ENCODE results near the gene SEZ6L2. TPM values are rescaled to one million over a fixed set of nuclear protein-coding genes. Genes with fewer than 3 reads are reported as not detected.

The SEZ6L2 gene
- total RNA-seq, 1 donor from 2014 or later, result 16.3 TPM

DNA sequence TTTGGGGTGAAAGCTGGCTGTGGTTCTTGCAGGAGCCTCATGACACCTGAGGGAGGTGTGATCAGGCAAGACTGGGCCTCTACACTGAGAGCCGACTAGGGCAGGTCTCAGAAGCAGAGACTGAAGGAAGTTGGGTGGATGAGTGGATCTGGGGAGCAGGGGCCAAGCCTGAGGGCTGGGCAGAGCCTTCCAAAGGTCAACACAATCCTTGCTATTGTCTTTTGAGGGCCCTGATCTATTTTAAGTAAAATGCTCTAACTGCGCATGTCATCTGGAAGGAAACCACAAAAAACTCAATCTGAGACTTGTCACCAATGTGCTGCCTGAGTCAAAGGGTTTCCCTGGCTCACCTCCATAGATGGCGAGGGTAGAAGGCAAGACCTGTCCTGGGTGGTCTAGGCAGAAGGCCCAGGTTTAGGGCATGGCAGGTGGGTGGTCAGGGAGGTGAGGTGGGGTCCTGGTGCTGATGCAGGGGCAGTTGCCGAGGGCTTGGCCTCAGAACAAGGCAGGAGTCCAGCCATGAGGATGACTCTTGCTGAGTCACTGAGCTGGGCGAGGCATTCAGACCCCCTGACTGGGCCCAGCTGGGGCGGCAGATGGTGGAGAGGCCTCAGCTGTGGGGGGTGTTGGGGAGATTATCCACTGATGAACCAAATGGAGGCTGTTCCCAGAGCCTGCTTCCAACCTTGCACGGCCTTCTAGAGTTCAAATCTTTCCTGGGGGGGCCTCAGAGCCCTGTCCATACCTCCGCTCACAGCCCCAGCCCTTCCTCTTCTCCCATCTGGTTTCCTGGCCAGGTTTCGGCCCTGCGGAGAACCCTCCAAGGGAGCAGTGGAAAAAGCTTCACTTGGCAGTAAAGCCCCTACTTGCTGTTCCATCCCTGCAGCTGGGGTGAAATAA lies 74.0 kb downstream of the SEZ6L2 start:
- Mint-ChIP-seq H3K27me3 (ENCODE audit: low read depth) (no peaks in the 10 kb centered on the region), H3K36me3 (ENCODE audit: low read depth) (peaks cover 2% of the 10 kb centered on the region), H3K27ac (ENCODE audit: unreplicated experiment) (peak overlapping the region; percentile 81), H3K4me1 (ENCODE audit: low read depth) (peaks cover 60% of the 10 kb centered on the region), H3K9me3 (ENCODE audit: low read depth) (no peaks in the 10 kb centered on the region), H3K4me3 (ENCODE audit: unreplicated experiment) (no peak overlapping the region)
- TF ChIP-seq, protein P1, sequence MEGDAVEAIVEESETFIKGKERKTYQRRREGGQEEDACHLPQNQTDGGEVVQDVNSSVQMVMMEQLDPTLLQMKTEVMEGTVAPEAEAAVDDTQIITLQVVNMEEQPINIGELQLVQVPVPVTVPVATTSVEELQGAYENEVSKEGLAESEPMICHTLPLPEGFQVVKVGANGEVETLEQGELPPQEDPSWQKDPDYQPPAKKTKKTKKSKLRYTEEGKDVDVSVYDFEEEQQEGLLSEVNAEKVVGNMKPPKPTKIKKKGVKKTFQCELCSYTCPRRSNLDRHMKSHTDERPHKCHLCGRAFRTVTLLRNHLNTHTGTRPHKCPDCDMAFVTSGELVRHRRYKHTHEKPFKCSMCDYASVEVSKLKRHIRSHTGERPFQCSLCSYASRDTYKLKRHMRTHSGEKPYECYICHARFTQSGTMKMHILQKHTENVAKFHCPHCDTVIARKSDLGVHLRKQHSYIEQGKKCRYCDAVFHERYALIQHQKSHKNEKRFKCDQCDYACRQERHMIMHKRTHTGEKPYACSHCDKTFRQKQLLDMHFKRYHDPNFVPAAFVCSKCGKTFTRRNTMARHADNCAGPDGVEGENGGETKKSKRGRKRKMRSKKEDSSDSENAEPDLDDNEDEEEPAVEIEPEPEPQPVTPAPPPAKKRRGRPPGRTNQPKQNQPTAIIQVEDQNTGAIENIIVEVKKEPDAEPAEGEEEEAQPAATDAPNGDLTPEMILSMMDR (IDR thresholded peaks at IDR 0.05), result no peak
- no peak for DNase-seq (ENCODE audit: low spot score)

DNA sequence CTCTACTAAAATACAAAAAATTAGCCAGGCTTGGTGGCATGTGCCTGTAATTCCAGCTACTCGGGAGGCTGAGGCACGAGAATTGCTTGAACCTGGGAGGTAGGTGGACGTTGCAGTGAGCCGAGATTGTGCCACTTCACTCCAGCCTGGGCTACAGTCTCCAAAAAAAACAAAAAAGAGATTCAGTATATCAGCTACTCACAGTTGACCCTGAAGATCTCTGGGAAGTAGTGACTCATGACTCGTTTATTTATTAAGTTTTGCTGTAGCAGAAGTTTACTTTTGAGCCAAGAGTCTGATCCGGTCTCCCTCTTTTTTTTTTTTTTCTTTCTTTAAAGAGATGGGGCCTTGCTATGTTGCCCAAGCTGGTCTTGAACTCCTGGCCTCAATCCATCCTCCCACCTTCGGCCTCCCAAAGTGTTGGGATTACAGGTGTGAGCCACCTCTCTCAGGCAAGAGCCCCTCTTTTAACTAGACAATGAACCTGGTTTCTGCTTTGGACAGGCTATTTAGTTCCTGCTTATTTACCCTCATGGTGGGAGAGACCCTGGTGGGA lies 74.7 kb downstream of the SEZ6L2 start:
- Mint-ChIP-seq H3K4me1 (ENCODE audit: low read depth) (peaks cover 66% of the 10 kb centered on the region), H3K27me3 (ENCODE audit: low read depth) (no peaks in the 10 kb centered on the region), H3K36me3 (ENCODE audit: low read depth) (peaks cover under 1% of the 10 kb centered on the region), H3K9me3 (ENCODE audit: low read depth) (no peaks in the 10 kb centered on the region), H3K4me3 (ENCODE audit: unreplicated experiment) (no peak overlapping the region), H3K27ac (ENCODE audit: unreplicated experiment) (peak overlapping the region; percentile 81)
- TF ChIP-seq, protein P1 (IDR thresholded peaks at IDR 0.05), result no peak
- DNase-seq (ENCODE audit: low spot score), result no peak

DNA sequence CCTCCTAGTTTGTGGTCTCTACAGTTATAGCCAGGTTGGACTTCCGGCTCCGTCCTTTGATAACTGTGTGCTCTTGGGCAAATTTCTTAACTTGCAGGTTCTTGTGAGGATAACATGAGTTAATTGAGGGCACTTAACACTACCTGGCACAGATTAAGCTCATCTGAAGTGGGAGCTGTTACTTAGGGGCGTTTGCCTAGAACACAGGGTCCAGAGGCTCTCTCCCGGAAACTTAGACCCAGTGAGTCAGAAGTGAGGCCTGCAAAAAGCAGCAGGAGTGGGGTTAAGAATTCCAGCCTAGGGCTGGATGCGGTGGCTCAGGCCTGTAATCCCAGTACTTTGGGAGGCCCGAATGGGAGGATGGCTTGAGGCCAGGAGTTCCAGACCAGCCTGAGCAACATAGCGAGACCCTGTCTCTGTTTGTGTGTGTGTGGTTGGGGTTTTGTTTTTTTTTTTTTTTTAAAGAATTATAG lies 77.7 kb downstream of the SEZ6L2 start:
- H3K4me3 Mint-ChIP-seq (ENCODE audit: unreplicated experiment), result peak overlapping the region; percentile 92
- DNase-seq (ENCODE audit: low spot score), result no peak
- H3K4me1 Mint-ChIP-seq (ENCODE audit: low read depth), result peaks cover 75% of the 10 kb centered on the region
- H3K9me3 Mint-ChIP-seq (ENCODE audit: low read depth), result no peaks in the 10 kb centered on the region
- H3K27me3 Mint-ChIP-seq (ENCODE audit: low read depth), result no peaks in the 10 kb centered on the region
- TF ChIP-seq, protein P1 (IDR thresholded peaks at IDR 0.05), result no peak
- peak overlapping the region; percentile 93 for H3K27ac Mint-ChIP-seq (ENCODE audit: unreplicated experiment)
- H3K36me3 Mint-ChIP-seq (ENCODE audit: low read depth), result peaks cover 11% of the 10 kb centered on the region

Other genes starting within 250 kb of the SEZ6L2 start
- not detected in 3 replicates for gene SPN, start 236.3 kb downstream of the SEZ6L2 start, total RNA-seq
- gene QPRT, start 220.4 kb downstream of the SEZ6L2 start, total RNA-seq, result 19.5 to 21.8 TPM (median 20.7 TPM) in 3 replicates
- not detected in 3 replicates for gene C16orf54, start 153.6 kb downstream of the SEZ6L2 start, total RNA-seq
- gene ZG16, start 121.3 kb downstream of the SEZ6L2 start, total RNA-seq, result not detected in 3 replicates
- gene KIF22, start 108.8 kb downstream of the SEZ6L2 start, total RNA-seq, result 13.5 to 24.3 TPM (median 14.1 TPM) in 3 replicates
- gene MAZ, start 93.0 kb downstream of the SEZ6L2 start, total RNA-seq, result 318 to 359 TPM (median 358 TPM) in 3 replicates
- 5.2 to 9.1 TPM (median 6.1 TPM) in 3 replicates for gene PRRT2, start 87.4 kb downstream of the SEZ6L2 start, total RNA-seq
- 22.3 to 40.2 TPM (median 23.0 TPM) in 3 replicates for gene PAGR1, start 83.4 kb downstream of the SEZ6L2 start, total RNA-seq
- 101 to 132 TPM (median 106 TPM) in 3 replicates for gene MVP, start 79.1 kb downstream of the SEZ6L2 start, total RNA-seq
- 73.5 to 79.7 TPM (median 78.3 TPM) in 3 replicates for gene CDIPT, start 36.3 kb downstream of the SEZ6L2 start, total RNA-seq
- gene ASPHD1, start 938 bp upstream of the SEZ6L2 start, total RNA-seq, result 2.4 to 3.2 TPM (median 2.9 TPM) in 3 replicates
- 19.3 to 21.1 TPM (median 20.3 TPM) in 3 replicates for gene KCTD13, start 26.7 kb upstream of the SEZ6L2 start, total RNA-seq
- 111 to 122 TPM (median 120 TPM) in 3 replicates for gene TMEM219, start 62.5 kb upstream of the SEZ6L2 start, total RNA-seq
- 50.0 to 56.6 TPM (median 50.1 TPM) in 3 replicates for gene TAOK2, start 74.3 kb upstream of the SEZ6L2 start, total RNA-seq
- 8.4 to 14.0 TPM (median 9.9 TPM) in 3 replicates for gene HIRIP3, start 96.1 kb upstream of the SEZ6L2 start, total RNA-seq
- 57.1 to 68.5 TPM (median 64.6 TPM) in 3 replicates for gene INO80E, start 96.7 kb upstream of the SEZ6L2 start, total RNA-seq
- gene DOC2A, start 111.5 kb upstream of the SEZ6L2 start, total RNA-seq, result 0.15 to 0.29 TPM in 2 of 3 replicates, not detected in the other
- gene C16orf92, start 123.6 kb upstream of the SEZ6L2 start, total RNA-seq, result not detected in 3 replicates
- gene TLCD3B, start 131.7 kb upstream of the SEZ6L2 start, total RNA-seq, result 0.28 to 0.77 TPM (median 0.44 TPM) in 3 replicates
- 865 to 1,101 TPM (median 1,094 TPM) in 3 replicates for gene ALDOA, start 166.2 kb upstream of the SEZ6L2 start, total RNA-seq
- gene PPP4C, start 176.4 kb upstream of the SEZ6L2 start, total RNA-seq, result 81.0 to 90.3 TPM (median 84.7 TPM) in 3 replicates
- 0.34 to 0.59 TPM (median 0.55 TPM) in 3 replicates for gene TBX6, start 192.4 kb upstream of the SEZ6L2 start, total RNA-seq
- gene YPEL3, start 196.7 kb upstream of the SEZ6L2 start, total RNA-seq, result 23.3 to 31.9 TPM (median 28.1 TPM) in 3 replicates
- gene GDPD3, start 214.0 kb upstream of the SEZ6L2 start, total RNA-seq, result 1.9 to 3.2 TPM (median 2.2 TPM) in 3 replicates
- gene MAPK3, start 223.7 kb upstream of the SEZ6L2 start, total RNA-seq, result 40.9 to 42.0 TPM (median 41.9 TPM) in 3 replicates

Measured in chondrocyte (in vitro differentiated cells).